CD1c-positive myeloid dendritic cell (primary cell): Measurements from ENCODE around the gene SLC1A1.

Experiments used
- DNase-seq: peaks from one replicate; pipeline ENCODE4 v3.0.0-alpha.2; 2016; ENCODE audit errors: extremely low spot score

The SLC1A1 gene

GRCh38 chr9:4489919-4490704, at the start of gene SLC1A1:
Gene SLC1A1 (plus strand): TSS chr9:4490468. CDS start chr9:4490680, 212 bp downstream.
- no peak for DNase-seq

DNA sequence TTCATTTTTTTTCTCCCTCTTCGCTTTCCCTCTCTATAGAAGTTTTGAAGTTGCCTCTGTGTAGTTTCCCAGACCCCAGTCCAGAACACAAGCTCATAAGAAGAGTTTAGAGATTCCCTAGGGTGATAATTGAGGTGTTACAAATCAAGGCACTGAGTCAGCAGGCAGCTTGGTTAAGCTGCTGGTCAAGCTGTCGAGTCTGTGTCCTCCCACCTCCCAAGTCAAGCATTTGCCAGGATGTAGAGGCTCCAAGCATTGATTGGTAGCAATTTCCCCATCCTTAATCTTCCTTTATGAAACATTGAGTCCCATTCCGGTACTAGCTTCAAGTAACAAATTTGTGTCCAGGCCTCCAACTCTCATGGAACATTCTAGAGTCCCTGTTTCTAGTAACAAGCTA, 47.5 kb upstream of the SLC1A1 start:
- DNase-seq = no peak

GRCh38 chr9:4443439-4443838, 46.8 kb upstream of the SLC1A1 start:
- DNase-seq = no peak

- no peak for DNase-seq
Observed at GRCh38 chr9:4461437-4461836, 28.8 kb upstream of the SLC1A1 start.

GRCh38 chr9:4463824-4464223, 26.4 kb upstream of the SLC1A1 start:
- no peak for DNase-seq

DNA sequence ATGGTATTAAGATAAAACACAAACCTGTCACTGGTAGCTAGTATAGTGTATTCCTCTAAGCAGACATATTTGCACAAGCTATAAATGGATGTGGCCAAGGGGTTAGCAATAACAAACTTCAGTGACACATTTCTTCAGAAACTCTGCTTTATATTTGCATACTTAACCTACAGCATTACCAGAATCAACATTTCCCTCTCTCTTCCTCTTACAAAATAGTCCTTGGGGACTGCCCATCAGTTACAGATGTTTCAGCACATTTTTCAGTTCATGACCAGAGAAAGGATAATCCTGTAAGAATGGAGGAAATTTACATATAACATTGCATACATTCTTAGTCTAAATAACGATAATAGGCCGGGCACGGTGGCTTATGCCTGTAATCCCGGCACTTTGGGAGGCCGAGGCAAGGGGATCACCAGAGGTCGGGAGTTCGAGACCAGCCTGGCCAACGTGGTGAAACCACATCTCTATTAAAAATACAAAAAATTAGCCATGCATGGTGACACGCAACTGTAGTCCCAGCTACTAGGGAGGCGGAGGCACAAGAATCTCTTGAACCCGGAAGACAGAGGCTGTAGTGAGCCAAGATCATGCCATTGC, 25.3 kb upstream of the SLC1A1 start:
- no peak for DNase-seq

GRCh38 chr9:4465910-4466309, 24.4 kb upstream of the SLC1A1 start:
- DNase-seq = no peak

DNA sequence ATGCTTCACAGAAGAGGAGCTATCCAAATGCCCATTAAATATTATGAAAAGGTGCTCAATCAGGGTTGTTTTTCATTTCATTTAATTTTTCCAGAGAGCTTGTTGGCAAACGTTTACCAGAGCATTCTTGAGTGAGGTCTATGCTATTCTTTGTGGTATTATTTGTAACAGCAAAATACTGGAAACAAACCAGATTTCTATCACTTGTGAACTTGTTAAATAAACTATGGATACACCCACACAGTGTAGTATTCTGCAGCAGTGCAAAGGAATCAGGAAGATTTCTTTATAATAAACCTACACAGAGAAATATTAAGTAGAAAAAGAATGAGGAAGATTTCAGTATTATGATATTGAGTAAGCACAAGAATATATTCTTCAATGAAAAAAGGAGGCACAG, 15.0 kb upstream of the SLC1A1 start:
- DNase-seq = no peak

- no peak for DNase-seq
Observed at GRCh38 chr9:4486176-4486575, 4.1 kb upstream of the SLC1A1 start.

DNA sequence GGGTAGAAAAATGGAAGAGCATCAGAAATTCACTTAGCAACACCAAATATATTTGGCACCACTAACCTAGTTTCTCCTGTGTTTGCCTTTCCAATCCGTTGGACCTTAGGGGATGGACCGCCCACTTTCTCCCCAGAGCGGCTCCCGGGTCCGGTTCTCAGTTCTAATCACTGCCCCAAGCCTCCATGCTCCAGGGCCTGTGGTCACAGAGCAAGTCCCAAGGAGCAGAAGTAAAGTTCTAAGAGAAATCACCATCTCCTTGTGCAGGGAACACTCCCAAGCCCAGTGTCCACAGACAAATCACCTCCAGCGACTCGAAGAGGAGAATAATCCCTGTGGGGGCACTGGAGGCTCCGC, 728 bp upstream of the SLC1A1 start:
- DNase-seq = no peak

GRCh38 chr9:4490705-4491625, 697 bp downstream of the SLC1A1 start:
- no peak for DNase-seq

GRCh38 chr9:4491626-4491975, 1.3 kb downstream of the SLC1A1 start:
- no peak for DNase-seq

- no peak for DNase-seq
Observed at GRCh38 chr9:4494332-4494731, 4.1 kb downstream of the SLC1A1 start.

DNA sequence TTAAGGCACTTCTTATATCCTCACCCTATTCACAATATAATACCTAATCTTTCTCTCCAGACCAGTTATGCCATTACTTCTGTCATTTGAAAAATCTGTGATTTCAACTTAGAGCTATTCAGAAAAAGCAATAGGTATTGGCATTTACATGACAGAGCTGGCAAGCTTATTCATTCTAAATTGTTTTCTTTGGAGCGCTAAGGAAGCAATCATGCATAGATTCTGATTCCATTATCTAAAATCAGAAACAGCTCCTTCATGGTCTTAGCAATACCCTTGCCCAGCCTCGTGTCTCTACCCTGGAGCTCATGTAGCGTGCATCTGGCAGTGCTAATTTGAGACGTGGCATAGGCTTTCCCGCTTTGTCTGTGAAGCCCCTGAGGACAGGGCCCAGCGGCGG, 4.5 kb downstream of the SLC1A1 start:
- no peak for DNase-seq

GRCh38 chr9:4495537-4495936, 5.3 kb downstream of the SLC1A1 start:
- DNase-seq = no peak

DNA sequence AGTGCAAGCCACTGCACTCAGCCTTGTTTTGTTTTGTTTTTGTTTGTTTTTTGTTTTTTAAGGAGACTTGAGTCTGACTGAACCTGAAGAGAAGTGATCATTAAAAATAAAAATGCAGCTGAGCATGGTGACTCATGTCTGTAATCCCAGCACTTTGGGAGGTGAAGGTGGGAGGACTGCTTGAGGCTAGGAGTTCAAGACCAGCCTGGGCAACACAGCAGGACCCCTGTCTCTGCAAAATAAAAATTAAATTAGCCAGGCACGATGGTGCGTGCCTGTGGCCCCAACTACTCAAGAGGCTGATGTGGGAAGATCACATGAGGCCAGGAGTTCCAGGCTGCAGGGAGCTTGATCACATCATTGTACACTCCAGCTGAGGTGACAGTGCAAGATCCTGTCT, 6.2 kb downstream of the SLC1A1 start:
- no peak for DNase-seq

GRCh38 chr9:4497395-4497794, 7.1 kb downstream of the SLC1A1 start:
- no peak for DNase-seq

DNA sequence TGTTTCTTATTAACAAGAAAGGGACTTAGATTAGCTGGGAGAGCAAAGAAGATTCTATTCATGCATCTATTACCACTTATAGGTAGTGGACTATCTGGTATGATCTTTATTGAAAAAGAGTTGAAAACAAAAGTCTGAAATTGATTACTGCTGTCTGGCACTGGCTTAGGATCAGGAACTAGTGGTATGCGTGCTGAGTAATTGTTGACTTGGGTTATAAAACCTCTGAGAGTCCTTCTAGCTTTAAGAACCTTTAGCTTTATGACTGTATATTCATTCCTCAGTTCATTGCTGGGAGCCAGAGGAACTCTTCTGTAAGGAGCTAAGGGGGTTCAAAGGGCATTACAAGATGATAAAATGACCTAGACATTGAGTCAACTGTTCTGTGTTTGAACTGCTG, 7.6 kb downstream of the SLC1A1 start:
- DNase-seq = no peak

DNA sequence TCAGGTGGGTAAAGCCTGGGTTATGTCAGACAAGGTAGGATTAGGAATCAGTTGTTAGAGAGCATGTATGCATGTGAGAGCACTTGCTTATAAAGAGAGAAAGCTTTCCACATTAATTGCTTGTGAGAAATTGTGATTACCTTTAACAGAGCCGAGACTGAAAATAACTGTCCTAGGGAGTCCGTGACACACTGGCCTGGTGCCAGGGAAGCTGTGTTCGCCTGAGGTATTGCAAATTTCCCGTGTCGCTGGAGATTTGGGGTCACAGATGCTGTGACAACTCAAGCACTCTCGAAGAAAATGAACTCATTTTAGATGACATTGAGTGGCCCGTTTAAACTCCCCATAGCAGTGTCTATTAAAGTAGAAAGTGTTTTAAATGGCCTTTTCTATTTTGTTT, 9.6 kb downstream of the SLC1A1 start:
- no peak for DNase-seq

GRCh38 chr9:4501147-4501507, 10.9 kb downstream of the SLC1A1 start:
- DNase-seq = no peak

DNA sequence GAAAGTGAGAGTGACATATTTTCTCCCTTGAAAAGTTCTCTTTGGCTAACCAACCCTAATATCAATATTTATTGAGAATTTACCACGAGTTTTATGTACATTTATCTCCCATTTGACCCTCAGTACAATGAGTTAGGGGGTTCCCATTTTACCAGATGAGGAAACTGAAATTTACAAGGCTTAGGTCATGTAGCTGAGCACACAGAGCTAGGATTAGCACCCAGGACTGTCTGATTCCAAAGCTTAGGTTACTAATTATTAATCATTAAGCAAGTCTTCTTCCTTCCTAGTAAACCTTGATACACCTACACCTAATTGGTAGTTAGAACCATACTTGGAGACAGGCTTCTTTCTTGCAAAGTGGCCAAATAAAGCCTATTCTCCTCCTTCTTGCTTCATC, 12.2 kb downstream of the SLC1A1 start:
- no peak for DNase-seq

GRCh38 chr9:4503103-4503502, 12.8 kb downstream of the SLC1A1 start:
- DNase-seq = no peak

DNA sequence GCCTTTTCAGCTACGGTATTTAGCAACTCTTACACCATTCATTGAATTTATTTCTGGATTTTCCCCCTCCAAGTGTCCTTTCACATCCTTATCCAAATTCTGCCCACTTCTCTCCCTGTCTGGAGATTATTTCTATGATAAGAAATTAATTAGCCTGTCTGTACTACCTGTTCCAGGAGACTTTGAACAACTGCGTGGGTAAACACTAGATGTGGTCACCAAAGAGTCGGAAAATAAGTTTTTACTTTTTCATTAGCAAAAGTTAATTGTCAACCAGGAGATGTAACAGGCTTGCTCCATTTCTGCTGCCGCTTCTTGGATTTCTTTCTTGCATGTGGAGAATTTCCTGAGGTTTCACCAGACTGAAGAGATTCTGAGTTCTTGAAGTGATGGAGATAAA, 14.0 kb downstream of the SLC1A1 start:
- DNase-seq = no peak
